G401 (cell line): Measurements from ENCODE around the gene GRID2. TPM values are rescaled to one million over a fixed set of nuclear protein-coding genes. Genes with fewer than 3 reads are reported as not detected.

ENCODE experiments used
- DNase-seq: peaks from one replicate; pipeline ENCODE4 v3.0.0-alpha.2; 2015; ENCODE audit warnings: low spot score
- in situ Hi-C: cut with HindIII; loops from 2 replicates; pipeline ENCODE4 v1.10.0; 2016; ENCODE audit warnings: low sequenced_read_pairs, mixed read lengths
- total RNA-seq: library from RNA; depleted of rRNA; stranded (reverse); fragments of >200 nt; shearing (Covaris generic); gene quantifications from 2 replicates; pipeline ENCODE4 v1.2.3, GENCODE V29; 2014

GRID2 gene
- total RNA-seq, 1 experiment from 2014 or later: not detected

DNA sequence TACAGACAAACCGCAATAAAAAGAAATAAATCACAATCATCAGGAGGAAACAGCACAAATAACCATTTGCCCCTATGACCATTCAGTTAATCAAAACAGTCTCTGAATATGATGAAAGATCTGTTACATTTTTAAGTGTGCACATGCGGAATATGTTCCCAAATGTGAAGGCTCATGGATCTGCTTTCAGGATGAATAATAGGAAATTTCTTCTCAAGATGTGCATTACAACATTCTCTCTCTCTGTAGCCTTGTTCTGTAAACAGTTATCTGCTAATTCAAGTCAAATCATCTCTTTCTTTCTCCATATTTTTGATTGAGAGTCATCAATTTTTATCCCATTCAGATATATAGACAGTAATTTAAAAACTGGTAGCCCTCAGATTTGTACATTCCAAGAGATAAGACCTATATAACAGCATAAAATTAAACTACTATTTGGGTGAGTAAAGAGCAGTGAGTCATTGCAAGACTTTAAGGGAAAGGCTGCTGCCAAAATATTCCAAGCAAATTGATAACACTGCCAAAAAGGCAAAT lies 1090.8 kb downstream of the GRID2 start:
- DNase-seq: no peak
- in situ Hi-C loops: no loop called here

DNA sequence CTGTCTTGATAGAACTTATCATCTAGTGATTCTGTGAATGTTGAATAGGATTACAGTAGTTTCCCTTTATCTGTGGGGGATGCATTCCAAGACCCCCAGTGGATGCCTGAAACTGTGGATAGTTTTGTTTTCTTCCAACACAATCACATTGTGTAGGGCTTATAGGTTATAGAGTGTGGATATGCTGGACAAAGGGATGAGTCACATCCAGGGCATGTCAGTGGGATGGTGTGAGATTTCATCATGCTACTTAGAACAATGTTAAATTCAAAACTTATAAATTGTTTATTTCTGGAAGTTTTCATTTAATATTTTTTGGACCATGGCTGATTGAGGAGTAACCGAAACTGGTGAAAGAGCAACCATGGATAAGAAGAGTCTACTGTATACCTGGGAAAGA lies 1092.5 kb downstream of the GRID2 start:
- in situ Hi-C loops: no loop called here

DNA sequence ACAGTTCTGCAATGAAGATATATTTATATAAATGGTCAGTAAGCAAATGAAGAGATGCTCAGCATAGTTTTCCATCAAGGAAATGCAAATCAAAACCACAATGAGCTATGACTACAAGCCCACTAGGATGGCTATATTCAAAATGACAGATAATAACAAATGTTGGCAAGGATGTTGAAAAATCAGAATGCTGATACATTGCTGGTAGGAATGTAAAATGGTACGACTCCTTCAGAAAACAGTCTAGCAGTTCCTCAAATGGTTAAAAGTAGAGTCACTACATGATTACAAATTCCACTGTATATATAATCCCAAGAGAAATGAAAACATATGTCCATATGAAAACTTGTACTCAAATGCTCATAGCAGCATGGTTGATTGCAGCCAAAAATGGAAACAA lies 1099.8 kb downstream of the GRID2 start:
- DNase-seq: no peak
- in situ Hi-C loops: no loop called here

More for the DNA sequence above, 1092.5 kb downstream of the GRID2 start:
- no peak for DNase-seq

DNA sequence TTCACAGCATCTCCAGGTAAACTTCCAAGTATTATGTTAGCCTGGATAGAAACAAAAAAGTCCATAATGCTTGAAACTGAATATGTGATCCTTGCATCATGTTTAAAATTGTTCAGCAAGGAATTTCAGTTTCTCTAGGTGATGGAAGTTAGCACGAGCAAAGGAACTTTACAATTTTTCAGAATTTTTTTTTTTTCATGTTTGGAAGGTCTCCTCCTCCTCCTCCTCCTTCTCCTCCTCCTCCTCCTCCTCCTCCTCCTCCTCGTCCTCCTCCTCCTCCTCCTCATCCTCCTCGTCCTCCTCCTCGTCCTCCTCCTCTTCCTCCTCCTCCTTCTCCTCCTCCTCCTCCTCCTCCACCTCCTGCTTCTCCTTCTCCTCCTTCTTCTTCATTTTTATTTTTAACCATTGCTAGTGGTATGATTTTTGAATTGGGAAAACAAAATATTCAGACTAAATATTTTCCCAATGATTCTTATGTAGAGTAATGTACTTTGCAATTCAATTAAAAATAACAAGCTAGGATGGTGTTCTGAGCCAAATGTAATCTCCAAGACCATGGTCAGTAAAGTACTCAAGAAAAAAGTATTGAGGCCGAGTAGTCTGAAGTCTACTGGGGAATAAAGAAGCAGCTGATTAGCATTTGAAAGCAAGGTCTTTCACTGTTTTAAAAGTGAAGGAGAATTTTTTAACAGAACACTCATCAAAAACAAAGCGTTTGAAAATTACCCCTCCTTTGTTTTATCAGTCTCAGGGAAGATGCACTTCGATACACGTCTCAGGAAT lies 1103.9 kb downstream of the GRID2 start:
- in situ Hi-C loops: no loop called here
- no peak for DNase-seq

DNA sequence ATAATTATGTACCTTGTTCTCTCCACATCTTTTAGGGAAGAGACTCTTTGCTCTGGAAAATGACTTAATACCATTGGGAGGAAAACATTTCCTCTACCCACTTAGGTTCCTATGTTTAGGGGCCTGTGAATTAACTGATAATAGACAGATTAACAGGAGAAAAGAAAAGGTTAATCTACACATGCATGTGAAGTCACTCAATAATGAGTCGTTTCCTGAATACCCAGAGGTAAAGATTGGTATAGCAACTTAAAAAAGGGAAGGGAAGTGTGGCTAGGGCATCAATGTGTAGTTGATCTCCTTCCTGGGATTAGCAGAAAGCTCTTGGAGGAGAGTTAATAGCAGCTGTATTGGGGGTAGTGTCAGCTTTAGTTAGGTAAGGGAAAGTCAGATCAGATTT lies 1105.3 kb downstream of the GRID2 start:
- DNase-seq: no peak
- in situ Hi-C loops: no loop called here

DNA sequence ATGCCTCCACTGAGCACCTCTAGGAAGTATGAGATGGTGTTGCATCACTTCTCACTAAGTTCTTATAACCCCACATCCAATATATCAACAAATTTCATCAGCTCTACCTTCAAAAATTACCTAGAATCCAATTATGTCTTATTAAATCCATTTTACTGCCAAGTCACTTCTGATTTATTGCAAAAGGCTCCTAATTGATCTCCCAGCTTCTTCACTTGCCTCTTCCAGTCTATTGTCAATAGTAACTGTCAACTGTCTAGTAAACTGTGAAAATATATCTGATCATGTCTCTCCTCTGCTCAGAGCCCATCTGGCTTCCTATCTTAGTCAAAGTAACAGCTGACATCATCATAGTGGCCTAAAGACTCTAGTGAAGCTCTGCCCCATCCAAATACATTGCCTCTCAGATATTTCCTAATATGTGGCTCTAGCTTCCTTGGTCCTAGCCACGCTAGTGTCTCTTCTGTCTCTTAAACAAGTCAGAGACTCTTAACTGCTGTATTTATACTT lies 1110.3 kb downstream of the GRID2 start:
- in situ Hi-C loops: no loop called here
- DNase-seq: no peak

DNA sequence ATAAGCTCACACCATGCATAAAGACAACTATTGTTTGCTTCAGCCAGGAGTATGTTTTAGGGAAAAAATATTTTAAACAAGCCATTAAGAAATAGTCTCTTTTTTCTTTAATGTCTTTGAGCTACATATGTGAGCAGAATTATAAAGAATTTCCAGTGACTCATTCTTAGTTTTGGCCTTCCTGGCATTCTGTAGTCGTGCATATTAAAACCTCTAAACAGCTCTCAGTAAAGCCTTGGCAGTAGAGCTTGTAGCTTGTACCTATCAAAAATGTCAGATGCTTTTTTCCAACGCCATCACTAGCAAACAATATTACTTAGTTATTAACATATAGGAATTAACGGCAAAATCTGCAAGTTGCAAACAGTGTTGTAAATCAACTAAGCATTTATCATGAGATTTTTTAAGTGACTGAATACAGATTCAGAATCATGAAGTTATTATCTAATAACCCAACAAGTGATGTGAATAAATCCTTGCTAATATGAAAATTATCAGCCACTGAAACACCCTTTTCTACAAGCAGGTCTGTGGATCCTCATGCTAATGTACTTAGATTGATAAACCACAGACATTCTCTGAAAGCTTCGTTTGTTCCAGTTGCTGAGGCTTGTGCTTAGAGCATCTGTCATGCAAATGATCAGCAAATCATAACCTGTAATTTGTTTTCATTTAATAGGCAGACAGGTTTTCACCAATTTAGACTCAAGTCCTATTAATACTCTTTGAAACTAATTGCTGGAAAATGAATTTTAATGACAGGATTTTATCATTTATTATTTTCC lies 1112.8 kb downstream of the GRID2 start:
- no peak for DNase-seq
- in situ Hi-C loops: no loop called here

DNA sequence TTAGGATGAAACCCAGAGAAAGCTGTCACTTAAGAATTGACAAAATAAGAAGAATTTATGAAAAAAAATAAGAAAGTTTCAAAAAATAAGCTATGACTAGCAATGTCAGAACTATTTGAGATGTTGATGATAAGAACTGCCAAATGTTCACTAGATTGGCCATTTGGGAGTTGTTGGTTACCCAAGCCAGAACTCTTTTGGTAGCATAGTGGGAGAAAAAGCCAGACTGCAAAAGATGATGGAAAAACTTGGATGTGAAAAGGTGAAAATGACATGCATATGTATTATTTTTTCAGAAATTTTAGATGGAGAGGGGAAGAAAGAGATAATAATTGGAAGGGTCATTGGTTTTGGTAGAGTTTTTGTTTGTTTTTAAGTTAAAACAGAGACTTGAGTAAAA lies 1127.6 kb downstream of the GRID2 start:
- in situ Hi-C loops: no loop called here
- DNase-seq: no peak

DNA sequence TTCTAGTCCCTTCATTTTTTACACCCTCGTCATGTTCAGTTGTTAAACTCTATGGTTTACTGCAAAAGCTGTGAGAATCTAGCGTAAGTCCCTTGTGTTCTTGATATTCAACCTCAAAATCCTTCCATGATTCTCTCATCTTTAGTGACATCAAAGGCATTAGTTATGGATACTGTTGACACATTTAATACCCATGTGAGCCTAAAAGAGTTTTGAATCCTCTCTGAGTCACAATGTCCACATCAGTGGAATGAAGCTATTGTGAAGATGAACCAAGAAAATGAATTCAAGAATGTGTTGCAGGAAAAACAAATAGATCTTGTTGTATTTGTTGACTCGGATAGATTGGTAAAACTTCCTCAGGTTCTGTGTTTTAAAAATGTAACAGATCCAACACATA lies 1130.1 kb downstream of the GRID2 start:
- in situ Hi-C loops: no loop called here
- DNase-seq: no peak

DNA sequence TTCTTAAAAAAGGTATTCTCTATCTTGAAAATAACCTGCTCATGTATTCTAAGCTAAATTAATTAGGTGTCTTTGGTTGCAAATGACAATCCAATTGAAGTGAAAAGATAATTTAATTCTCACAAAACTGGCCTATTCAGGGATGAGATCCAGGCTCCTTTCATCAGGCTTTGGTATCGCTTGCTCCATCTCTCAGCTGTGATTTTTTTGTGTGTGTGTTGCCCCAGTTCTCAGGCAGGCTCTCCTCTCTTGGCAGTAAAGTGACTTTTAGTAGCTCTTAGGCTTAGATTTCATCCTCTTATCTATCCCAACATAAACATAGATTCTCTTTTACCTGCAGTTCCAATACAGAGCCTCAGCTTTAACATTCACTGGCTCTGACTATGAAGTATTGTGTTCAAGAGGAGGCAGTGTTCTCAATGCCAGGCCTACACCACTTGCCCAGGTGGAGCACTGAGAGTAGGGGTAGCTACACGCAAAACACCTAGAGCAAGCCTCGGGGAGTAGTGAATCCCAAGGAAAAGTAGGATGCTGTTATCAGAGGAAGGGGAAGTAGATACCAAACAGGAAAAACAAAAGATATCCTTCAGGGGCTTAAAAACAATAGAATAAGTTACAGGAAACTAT lies 1132.3 kb downstream of the GRID2 start:
- in situ Hi-C loops: no loop called here
- DNase-seq: no peak

DNA sequence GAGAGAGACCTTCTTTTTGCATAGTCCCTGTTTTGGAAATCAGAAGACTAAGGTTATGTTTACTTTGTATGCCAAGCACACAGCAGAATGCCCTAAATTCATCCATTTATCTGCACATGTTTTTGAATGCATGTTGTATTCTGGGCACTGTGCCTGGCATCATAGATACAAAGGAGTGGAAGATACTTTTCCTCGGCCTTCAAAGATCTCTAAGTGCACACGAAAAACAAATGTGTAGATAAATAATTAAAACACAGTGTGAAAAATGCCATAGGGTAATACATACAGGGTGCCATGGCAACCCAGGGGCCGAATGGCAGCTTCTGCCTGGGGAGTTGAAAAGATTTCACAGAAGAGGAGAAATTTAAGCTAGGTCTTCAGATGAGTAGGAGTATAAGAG lies 1134.2 kb downstream of the GRID2 start:
- in situ Hi-C loops: no loop called here
- no peak for DNase-seq

DNA sequence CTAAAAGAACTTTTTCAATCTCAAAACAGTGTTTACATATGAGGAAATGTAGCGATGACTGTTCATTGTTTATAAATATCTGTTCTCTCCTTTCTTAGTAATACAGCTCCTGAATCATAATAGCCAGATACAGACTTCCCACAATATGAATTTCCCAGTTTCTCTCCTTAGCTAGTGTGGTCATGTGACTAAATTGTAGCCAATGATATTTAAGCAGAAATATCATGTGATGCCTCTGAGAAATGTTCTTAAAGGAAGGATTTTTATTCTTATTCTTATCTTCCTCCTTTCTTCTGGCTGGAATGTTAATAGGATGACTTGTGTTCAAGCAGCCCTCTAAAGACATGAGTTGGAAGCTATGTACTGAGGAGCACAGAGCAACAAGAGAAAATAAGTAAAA lies 1141.1 kb downstream of the GRID2 start:
- DNase-seq: no peak
- in situ Hi-C loops: no loop called here

DNA sequence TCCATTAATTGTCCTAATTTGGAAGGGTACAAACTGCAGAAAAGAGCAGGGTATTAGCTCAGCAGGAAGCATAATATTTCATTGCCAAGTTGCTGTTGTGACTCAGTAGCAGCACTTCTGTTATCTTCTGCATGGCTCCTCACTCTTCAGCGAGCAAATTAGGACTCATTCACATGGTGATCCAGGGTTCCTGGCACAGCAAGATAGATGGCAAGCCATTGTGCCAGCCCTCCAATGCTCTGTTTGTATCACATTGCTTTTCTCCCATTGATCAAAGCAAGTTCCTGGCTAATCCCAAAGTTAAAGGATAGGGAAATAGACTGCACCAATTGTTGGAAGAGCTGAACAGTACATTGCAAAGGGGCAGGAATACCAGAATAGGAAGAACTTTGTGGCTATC lies 1142.3 kb downstream of the GRID2 start:
- in situ Hi-C loops: no loop called here
- no peak for DNase-seq

DNA sequence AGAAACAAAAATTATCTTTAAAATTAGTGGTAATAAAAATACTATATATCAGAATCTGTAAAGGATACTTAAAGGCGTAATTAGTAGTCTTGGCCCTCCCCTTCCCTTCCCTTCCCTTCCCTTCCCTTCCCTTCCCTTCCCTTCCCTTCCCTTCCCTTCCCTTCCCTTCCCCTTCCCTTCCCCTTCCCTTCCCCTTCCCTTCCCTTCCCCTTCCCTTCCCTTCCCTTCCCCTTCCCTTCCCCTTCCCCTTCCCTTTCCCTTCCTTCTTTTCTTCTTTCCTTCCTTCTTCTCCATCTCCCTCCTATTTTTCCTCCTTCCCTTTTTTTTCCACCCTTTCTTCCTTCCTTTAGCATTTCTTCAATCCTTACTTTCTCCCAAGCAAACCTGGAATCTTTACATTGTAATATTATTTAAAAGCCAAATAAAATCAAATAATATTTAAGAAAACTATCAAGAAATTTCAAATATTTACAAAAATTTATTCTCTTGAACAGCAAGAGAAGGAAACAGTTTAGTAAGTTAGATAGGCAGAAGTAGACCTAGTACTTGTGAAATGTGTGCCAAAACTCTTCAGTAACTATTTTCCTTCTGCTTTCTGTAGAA lies 1145.0 kb downstream of the GRID2 start:
- in situ Hi-C loops: no loop called here

DNA sequence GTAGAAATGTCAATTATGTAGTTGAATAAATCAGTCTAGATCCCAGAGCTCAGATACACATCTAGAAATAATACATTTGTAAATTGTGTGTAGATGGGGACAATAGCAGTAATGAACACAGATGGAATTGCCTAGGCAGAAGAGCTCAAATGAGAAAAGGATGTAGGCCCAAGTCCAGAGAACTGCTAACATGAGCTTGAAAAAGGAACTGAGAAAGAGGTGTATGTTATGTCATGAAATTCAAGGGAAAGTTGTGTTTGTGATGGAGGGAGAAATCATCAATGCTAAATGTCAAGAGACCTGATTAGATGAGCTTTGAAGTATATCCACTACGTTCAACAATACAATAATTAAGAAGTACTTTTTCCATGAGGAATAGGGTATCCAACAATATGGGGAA lies 1148.2 kb downstream of the GRID2 start:
- in situ Hi-C loops: no loop called here

More for the DNA sequence above, 1145.0 kb downstream of the GRID2 start:
- DNase-seq: no peak

DNA sequence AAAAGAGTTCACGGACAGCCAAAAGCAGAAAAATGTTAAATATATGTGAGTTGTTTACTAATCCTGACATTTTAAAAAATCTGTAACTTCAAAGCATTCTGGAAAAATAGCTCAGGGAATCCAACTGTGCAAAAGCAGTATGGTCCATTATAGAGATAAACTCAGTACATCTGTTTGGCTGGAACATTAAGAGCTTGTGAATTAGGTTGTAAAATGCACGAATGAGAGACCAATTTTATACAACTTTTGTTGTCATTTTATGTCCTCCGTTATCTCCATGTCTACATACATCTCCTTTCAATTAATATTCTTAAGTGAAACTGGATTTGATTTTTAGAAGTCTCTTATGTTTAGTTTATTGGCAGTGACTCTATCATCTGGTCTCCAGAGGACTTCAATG lies 1157.8 kb downstream of the GRID2 start:
- in situ Hi-C loops: no loop called here

More for the DNA sequence above, 1148.2 kb downstream of the GRID2 start:
- no peak for DNase-seq

DNA sequence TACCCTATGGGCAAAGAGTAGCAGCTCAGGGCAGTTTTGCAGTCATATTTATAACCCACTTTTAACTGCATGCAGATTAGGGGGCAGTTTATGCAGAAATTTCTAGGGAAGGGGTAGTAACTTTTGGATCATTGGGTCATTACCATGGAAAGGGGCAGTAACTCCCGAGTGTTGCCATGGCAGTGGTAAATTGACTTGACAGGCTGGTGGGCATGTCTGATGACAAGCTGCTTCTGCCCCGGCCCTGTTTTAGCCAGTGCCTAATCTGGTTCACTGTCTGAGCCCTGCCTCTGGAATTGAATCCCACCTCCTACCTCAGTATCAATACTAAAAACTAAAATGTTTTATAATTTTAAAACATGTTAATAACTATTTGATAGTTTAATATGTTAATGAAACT lies 1162.7 kb downstream of the GRID2 start:
- DNase-seq: no peak
- in situ Hi-C loops: no loop called here

More for the DNA sequence above, 1157.8 kb downstream of the GRID2 start:
- peak; percentile 19 for DNase-seq

DNA sequence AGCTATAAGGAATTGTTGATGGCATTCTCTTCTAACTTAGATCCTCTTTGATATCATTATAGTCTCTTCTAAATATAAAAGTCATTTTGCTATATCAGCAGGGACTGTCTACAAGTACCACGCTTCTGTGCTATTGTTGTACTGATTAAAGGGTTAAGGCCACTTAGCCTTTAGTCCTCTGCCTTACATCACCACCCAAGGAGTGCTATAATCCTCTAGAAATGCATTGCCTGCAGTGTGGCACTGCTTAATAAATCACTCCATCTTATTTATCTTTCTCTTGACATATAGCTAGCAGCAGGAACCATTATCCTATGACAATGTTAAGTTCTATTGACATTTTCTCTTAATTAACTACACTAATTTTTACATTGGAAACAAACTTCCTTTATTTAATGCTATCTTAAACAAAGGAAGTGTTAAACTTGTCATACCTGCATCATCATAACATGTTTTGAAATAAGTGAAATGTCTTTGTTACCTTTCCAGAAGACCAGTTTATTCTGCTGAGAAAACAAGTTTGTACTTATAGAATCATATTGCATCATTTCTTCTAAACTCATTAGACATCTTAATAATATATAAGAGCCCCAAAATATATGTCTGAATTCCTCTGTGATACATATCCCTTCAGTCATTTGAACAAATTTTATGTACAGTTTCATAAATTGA lies 1163.9 kb downstream of the GRID2 start:
- in situ Hi-C loops: no loop called here
- no peak for DNase-seq

DNA sequence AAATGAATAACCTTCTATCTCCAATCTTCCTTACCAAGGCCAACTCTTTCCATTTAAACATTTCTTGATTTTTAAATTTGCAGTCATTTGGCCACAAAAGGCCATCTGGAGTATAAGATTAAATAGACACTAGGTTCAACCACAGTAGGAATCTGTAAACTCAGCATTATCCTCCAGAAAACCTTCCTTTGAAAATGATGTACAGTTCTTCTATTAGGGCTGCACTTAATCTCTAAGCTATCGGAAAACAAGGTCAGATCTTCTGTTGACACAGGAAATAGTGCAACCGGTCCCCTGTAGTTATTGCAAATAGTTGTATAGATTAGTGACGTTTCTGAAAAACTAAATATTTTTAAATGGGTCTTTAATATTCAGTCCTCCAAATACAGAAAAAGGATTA lies 1165.8 kb downstream of the GRID2 start:
- no peak for DNase-seq
- in situ Hi-C loops: no loop called here
